Loucy (cell line): ENCODE measurements around the gene UBE2F.

Source experiments
- H2AFZ ChIP-seq: fragments of 200-600 bp; sonication (generic); 2 replicates; pipeline ENCODE4 v1.6.0; 2016; ENCODE audit warnings: antibody characterized with exemption, mild to moderate bottlenecking, low read length, moderate library complexity
- H3F3A ChIP-seq: fragments of 200-600 bp; 2 replicates; pipeline ENCODE4 v1.6.0; 2016; ENCODE audit warnings: antibody characterized with exemption, low read depth, mild to moderate bottlenecking
- H3K27me3 ChIP-seq: fragments of 200-600 bp; sonication (generic); 2 replicates; pipeline ENCODE4 v1.6.1; 2014; ENCODE audit warnings: low read length, mild to moderate bottlenecking; ENCODE audit not compliant: insufficient read depth, poor library complexity, severe bottlenecking
- H3K36me3 ChIP-seq: fragments of 200-600 bp; sonication (generic); 2 replicates; pipeline ENCODE4 v1.6.1; 2016; ENCODE audit warnings: low read length; ENCODE audit not compliant: insufficient read depth
- H3K4me1 ChIP-seq: fragments of 200-600 bp; sonication (generic); 2 replicates; pipeline ENCODE4 v1.5.1; 2014; ENCODE audit warnings: low read length, mild to moderate bottlenecking; ENCODE audit not compliant: insufficient read depth, poor library complexity, severe bottlenecking
- H3K4me2 ChIP-seq: fragments of 200-600 bp; sonication (generic); 2 replicates; pipeline ENCODE4 v1.6.0; 2014; ENCODE audit warnings: antibody characterized with exemption, low read length, low read depth, mild to moderate bottlenecking; ENCODE audit not compliant: poor library complexity, severe bottlenecking
- H3K4me3 ChIP-seq: fragments of 200-600 bp; sonication (generic); 2 replicates; pipeline ENCODE4 v1.5.1; 2014; ENCODE audit warnings: low read length, mild to moderate bottlenecking, mixed read lengths; ENCODE audit not compliant: poor library complexity, severe bottlenecking
- H3K79me2 ChIP-seq: fragments of 200-600 bp; sonication (generic); 2 replicates; pipeline ENCODE4 v1.6.1; 2014; ENCODE audit warnings: low read length; ENCODE audit not compliant: insufficient read depth
- H3K9ac ChIP-seq: fragments of 200-600 bp; sonication (generic); 2 replicates; pipeline ENCODE4 v1.6.0; 2014; ENCODE audit warnings: mild to moderate bottlenecking, low read depth, low read length, moderate library complexity; ENCODE audit not compliant: poor library complexity, severe bottlenecking
- H3K9me2 ChIP-seq: fragments of 200-600 bp; sonication (generic); replicated peaks from 2 replicates; pipeline ENCODE4 v1.6.1; 2016; ENCODE audit warnings: low read depth, low read length, mixed read lengths
- H3K9me3 ChIP-seq: fragments of 200-600 bp; sonication (generic); 2 replicates; pipeline ENCODE4 v1.6.1; 2014; ENCODE audit warnings: mild to moderate bottlenecking, antibody characterized with exemption, low read length, low read depth; ENCODE audit not compliant: insufficient read depth
- H4K20me1 ChIP-seq: fragments of 200-600 bp; sonication (generic); 2 replicates; pipeline ENCODE4 v1.6.0; 2014; ENCODE audit warnings: antibody characterized with exemption, low read length, mild to moderate bottlenecking; ENCODE audit not compliant: insufficient read depth, poor library complexity, severe bottlenecking
- CTCF ChIP-seq: fragments of 200-600 bp; sonication (generic); conservative IDR thresholded peaks from 2 replicates; pipeline ENCODE4 v1.5.1; 2014; ENCODE audit warnings: mild to moderate bottlenecking, antibody characterized with exemption, low read length
- EZH2phosphoT487 ChIP-seq: fragments of 200-600 bp; IDR thresholded peaks from 2 replicates; pipeline ENCODE4 v1.6.1; 2018; ENCODE audit warnings: antibody characterized with exemption, mild to moderate bottlenecking, moderate library complexity, borderline replicate concordance

UBE2F gene

GRCh38 chr2:238075397-238075796 is 108.6 kb downstream of the UBE2F start:
- Histone ChIP-seq H3K9me2 (no peaks in the 10 kb centered on the region), H4K20me1 (no peaks in the 10 kb centered on the region), H3K27me3 (no peaks in the 10 kb centered on the region), H3K4me1 (peaks cover 11% of the 10 kb centered on the region), H3K36me3 (peaks cover 30% of the 10 kb centered on the region; the same call in 1 of the 2 replicates), H3K4me2 (no peak overlapping the region), H3K9me3 (peaks cover 17% of the 10 kb centered on the region; the same call in 1 of the 2 replicates), H3K4me3 (no peak overlapping the region), H3K79me2 (no peaks in the 10 kb centered on the region; the same call in 1 of the 2 replicates), H2AFZ (no peak overlapping the region), H3K9ac (no peak overlapping the region), H3F3A (0 out of 2 replicates have a peak, but pooled peaks cover 3% of the 10 kb centered on the region)
- no peak for TF ChIP-seq EZH2phosphoT487

DNA sequence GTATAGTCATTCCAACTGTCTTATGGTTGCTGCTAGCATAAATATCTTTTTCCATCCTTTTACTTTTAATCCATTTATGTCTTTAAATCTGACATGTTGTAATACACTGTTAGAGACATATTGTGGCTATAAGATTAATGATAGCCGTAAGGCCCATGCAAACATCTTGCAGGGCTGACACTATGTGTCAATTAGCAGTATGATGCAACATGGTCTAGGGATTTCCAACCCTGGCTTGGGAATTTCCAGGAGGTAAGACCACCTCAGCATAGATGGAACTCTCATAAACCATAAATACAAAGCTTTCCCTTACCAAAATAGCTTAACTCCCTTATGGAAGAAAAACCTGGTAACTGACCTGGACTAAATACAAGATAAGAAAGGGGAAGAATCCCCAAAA is 110.5 kb downstream of the UBE2F start:
- Histone ChIP-seq H2AFZ (no peak overlapping the region), H3K36me3 (peaks cover 40% of the 10 kb centered on the region; the same call in 1 of the 2 replicates), H3K27me3 (no peaks in the 10 kb centered on the region), H4K20me1 (no peaks in the 10 kb centered on the region), H3K9ac (no peak overlapping the region), H3F3A (0 out of 2 replicates have a peak, but pooled peaks cover 3% of the 10 kb centered on the region), H3K4me2 (no peak overlapping the region), H3K4me3 (no peak overlapping the region), H3K4me1 (peaks cover 11% of the 10 kb centered on the region), H3K9me2 (no peaks in the 10 kb centered on the region), H3K79me2 (no peaks in the 10 kb centered on the region; the same call in 1 of the 2 replicates), H3K9me3 (peaks cover 17% of the 10 kb centered on the region; the same call in 1 of the 2 replicates)
- TF ChIP-seq EZH2phosphoT487 (no peak), CTCF (no peak)

DNA sequence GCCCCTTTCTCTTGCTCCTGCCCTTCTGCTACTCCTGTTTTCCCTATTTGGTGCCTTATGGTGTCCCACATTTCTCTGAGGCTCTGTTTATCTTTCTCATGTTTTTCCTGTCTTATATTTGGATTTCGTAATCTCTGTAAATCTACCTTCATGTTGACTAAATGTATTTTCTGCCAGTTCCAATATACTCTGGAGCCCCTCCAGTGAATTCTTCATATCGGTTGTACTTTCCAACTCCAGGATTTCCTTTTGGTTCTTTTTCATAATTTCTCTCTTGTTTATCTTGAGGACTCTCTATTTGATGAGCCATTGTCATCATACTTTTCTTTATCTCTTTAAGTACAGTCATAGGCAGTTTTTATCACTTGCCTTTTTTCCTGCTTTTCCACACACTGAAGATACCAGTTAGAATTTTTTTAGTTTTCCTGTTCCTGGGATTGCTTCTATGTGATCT is 113.1 kb downstream of the UBE2F start:
- H3F3A ChIP-seq: 0 out of 2 replicates have a peak, but pooled peaks cover 3% of the 10 kb centered on the region
- 0 out of 2 replicates have a peak, but pooled peaks cover 8% of the 10 kb centered on the region for H3K9me3 ChIP-seq
- no peaks in the 10 kb centered on the region; the same call in 1 of the 2 replicates for H3K79me2 ChIP-seq
- peaks cover 44% of the 10 kb centered on the region; the same call in 1 of the 2 replicates for H3K36me3 ChIP-seq
- no peaks in the 10 kb centered on the region for H3K9me2 ChIP-seq
- H3K4me2 ChIP-seq: no peak overlapping the region
- H3K27me3 ChIP-seq: no peaks in the 10 kb centered on the region
- peaks cover 8% of the 10 kb centered on the region for H3K4me1 ChIP-seq
- no peak overlapping the region for H2AFZ ChIP-seq
- H3K4me3 ChIP-seq: no peak overlapping the region
- H3K9ac ChIP-seq: no peak overlapping the region
- TF ChIP-seq EZH2phosphoT487: no peak
- no peaks in the 10 kb centered on the region for H4K20me1 ChIP-seq

DNA sequence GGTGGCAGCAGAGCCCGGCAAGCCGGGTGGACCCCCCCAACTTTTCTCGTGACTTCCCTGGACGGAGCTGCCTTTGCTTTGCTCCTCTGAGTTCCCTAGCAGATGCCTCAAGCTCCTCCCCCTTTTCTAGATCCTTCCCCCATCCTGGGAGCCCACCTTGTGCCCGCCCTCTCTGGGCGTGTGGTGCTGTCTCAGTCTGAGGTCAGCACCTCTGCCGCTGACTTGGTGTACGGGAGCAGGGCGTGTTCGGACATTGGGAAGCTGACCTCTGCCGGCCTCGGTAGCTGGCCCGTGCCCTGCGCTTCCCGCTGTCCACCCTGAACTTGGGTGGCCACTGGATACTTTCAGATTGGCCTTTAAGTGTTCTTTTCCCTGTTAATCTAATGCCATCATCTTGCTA is 113.7 kb downstream of the UBE2F start:
- H3K4me3 ChIP-seq: no peak overlapping the region
- H3K9me3 ChIP-seq: 0 out of 2 replicates have a peak, but pooled peaks cover 8% of the 10 kb centered on the region
- no peaks in the 10 kb centered on the region; the same call in 1 of the 2 replicates for H3K79me2 ChIP-seq
- H3K4me2 ChIP-seq: no peak overlapping the region
- no peaks in the 10 kb centered on the region for H4K20me1 ChIP-seq
- H3K4me1 ChIP-seq: peaks cover 2% of the 10 kb centered on the region
- no peak overlapping the region for H3K9ac ChIP-seq
- TF ChIP-seq CTCF (no peak), EZH2phosphoT487 (no peak)
- H3F3A ChIP-seq: no peaks in the 10 kb centered on the region
- peaks cover 44% of the 10 kb centered on the region; the same call in 1 of the 2 replicates for H3K36me3 ChIP-seq
- no peak overlapping the region for H2AFZ ChIP-seq
- H3K27me3 ChIP-seq: no peaks in the 10 kb centered on the region
- no peaks in the 10 kb centered on the region for H3K9me2 ChIP-seq
